C4-2B (cell line): ENCODE data around the gene IRF8.

Experiments
- H3K27ac ChIP-seq: fragments of 450-650 bp; 2 replicates; pipeline ENCODE4 v1.5.1; 2017
- CTCF ChIP-seq: fragments of 450-650 bp; conservative IDR thresholded peaks from 2 replicates; pipeline ENCODE4 v1.5.1; 2017; ENCODE audit warnings: mild to moderate bottlenecking
- ZFX ChIP-seq: fragments of 450-650 bp; IDR thresholded peaks from 2 replicates; pipeline ENCODE4 v1.6.1; 2017

The IRF8 gene

DNA sequence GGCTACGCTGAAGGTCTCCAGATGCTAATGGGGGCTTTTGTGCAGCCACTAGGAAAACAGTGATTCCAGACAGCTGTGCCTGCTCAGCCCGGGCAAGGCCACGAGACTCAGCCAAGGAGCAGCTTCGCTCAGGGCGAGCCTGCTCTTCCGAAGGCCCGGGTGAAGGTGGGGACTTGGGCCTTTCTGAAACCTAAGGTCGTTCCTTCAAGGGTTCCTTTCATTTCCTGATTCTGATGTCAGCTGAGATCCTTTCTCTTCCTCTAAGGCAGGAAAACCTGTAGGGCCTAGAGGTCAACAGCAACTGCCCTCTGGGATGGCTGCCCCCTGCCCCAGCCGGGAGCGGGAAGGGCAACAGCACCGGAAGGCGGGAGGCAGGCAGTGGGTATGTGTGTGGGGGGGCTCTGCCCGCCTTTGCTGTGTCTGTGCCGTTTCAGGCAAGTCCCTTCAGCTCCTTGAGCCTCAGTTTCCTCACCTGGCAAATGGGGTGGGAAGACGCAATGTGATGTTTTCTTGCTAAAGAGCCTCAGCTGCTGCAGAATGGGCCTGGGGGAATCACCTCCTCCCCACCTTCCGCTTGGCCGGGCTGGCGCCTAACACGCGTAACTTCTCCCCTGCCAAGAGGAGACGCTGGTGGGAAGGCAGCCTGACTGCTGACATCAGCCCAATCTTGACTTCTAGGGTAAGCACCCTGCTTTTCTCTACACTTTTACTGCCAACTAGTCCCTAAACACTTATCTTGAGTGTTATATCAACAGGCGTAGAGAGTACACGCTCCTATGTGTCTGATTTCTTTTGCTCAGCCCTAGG is 32.8 kb downstream of the IRF8 start:
- H3K27ac ChIP-seq = no peak overlapping the region
- TF ChIP-seq CTCF = no peak

DNA sequence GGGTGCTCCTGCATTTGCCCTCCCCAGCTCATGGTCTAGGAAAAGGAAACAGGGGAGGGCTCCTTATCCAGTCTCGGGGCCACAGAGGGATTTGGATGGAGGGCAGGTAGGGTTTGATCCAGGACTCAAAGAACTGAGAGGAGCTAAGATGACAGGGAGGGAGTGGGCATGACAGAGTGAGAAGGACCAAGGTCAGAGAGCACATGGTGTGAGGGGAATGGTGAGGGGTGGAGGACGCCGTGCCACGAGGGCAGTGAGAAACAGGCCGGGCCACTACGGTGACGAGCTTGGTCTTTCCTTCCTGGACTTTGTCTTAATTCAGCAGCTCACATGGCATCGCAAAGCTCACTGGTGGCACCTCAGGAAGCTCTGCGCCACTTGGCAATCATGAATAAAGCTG is 35.2 kb downstream of the IRF8 start:
- no peak for TF ChIP-seq CTCF
- no peak for TF ChIP-seq ZFX
- no peak overlapping the region for H3K27ac ChIP-seq

DNA sequence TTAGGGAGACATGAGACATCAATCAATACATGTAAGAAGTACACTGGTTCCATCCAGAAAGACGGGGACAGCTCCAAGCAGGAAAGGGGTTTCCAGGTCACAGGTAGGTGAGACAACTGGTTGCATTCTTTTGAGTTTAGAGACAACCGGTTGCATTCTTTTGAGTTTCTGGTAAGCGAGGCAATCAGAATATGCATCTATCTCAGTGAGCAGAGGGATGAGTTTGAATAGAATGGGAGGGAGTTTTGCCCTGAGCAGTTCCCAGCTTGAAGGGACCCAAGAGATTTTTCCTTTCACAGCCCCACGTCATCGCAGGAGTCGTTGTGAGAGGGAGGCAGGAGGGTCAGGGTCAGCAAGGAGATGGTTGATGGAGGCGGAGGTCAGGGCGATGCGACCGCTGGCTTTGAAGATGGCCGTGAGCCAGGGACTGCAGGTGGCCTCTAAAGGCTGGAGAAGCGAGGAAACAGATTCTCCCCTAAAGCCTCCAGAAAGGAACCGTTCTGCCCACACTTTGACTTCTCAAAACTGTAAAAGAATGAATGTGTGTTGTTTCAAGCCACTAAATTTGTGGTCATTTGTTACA is 36.5 kb downstream of the IRF8 start:
- no peak overlapping the region for H3K27ac ChIP-seq
- no peak for TF ChIP-seq CTCF
- no peak for TF ChIP-seq ZFX

GRCh38 chr16:85935974-85936760 is 37.2 kb downstream of the IRF8 start:
- no peak overlapping the region for H3K27ac ChIP-seq
- TF ChIP-seq ZFX = no peak
- TF ChIP-seq CTCF = no peak

DNA sequence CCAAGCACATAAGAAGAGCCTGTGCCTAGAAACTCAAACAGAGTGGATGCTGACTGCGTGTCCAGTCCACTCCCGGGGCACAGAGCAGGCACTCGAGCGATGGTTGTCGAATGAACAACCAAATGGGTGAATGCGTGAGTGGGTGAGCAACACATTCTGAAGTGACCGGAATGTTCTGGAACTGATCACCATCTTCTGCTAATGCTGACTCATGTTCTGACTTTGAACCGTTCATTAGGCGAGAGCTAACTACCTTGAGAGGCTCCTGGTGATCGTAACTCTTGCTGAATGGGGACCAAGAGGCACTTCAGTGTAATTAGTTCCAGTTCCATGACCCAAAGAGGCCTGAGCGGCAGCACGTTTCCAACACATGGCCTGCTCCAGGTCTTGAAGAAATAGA is 37.9 kb downstream of the IRF8 start:
- no peak overlapping the region for H3K27ac ChIP-seq
- no peak for TF ChIP-seq ZFX
- no peak for TF ChIP-seq CTCF

GRCh38 chr16:85940214-85940613 is 41.3 kb downstream of the IRF8 start:
- TF ChIP-seq CTCF = no peak
- no peak for TF ChIP-seq ZFX
- H3K27ac ChIP-seq = no peak overlapping the region
